Right renal pelvis (tissue), 4 donors: ENCODE results near the gene RAD51AP1. TPM values are rescaled to one million over a fixed set of nuclear protein-coding genes. Genes with fewer than 3 reads are reported as not detected.
"Not testable (repeated sequence)": the region's sequence is repeated elsewhere in the genome, so short reads cannot be mapped to it uniquely, and the experiment has no call there.

ENCODE experiments used
- DNase-seq, 4 donors: peaks; one replicate each; pipeline ENCODE4 v3.0.0-alpha.2; 2013; ENCODE audit warnings: low read depth in 4 of 4, low spot score in 3 of 4, missing footprints in 1 of 4
- polyA plus RNA-seq, 4 donors: library from polyadenylated mRNA; unstranded; fragments of 120-200 nt; gene quantifications; one replicate each; pipeline ENCODE4 v1.2.1, GENCODE V29; 2013; ENCODE audit not compliant: insufficient read length in 4 of 4

The RAD51AP1 gene
- polyA plus RNA-seq: 10 to 100 TPM; 21.6 to 32.9 (median 30.1) TPM

GRCh38 chr12:4538207-4539160 is at the start of gene RAD51AP1:
RAD51AP1 (plus strand) TSS chr12:4538890; CDS start chr12:4538940, 50 bp downstream.
- DNase-seq: peak; percentile 91 to 93 (median 92)

- DNase-seq: no peak
These were observed 49.1 kb upstream of the RAD51AP1 start for GRCh38 chr12:4489556-4489955.

- no peak for DNase-seq
These were observed 47.7 kb upstream of the RAD51AP1 start for GRCh38 chr12:4490973-4491372.

- DNase-seq: no peak
These were observed 42.4 kb upstream of the RAD51AP1 start for GRCh38 chr12:4496145-4496838.

GRCh38 chr12:4499186-4499585 is 39.5 kb upstream of the RAD51AP1 start:
- DNase-seq: no peak

GRCh38 chr12:4505376-4505986 is 33.2 kb upstream of the RAD51AP1 start:
- no peak for DNase-seq

GRCh38 chr12:4506430-4506829 is 32.3 kb upstream of the RAD51AP1 start:
- no peak for DNase-seq

GRCh38 chr12:4506870-4507269 is 31.8 kb upstream of the RAD51AP1 start:
- no peak for DNase-seq

- not testable (repeated sequence) for DNase-seq
These were observed 30.2 kb upstream of the RAD51AP1 start for GRCh38 chr12:4508503-4508902.

GRCh38 chr12:4509269-4509668 is 29.4 kb upstream of the RAD51AP1 start:
- DNase-seq: not testable (repeated sequence)

- DNase-seq: no peak
These were observed 20.5 kb upstream of the RAD51AP1 start for GRCh38 chr12:4518106-4518728.

- not testable (repeated sequence) for DNase-seq
These were observed 15.2 kb upstream of the RAD51AP1 start for GRCh38 chr12:4523443-4523842.

GRCh38 chr12:4526923-4527546 is 11.7 kb upstream of the RAD51AP1 start:
- DNase-seq: no peak

- no peak for DNase-seq
These were observed 8.5 kb upstream of the RAD51AP1 start for GRCh38 chr12:4530160-4530559.

GRCh38 chr12:4530982-4531586 is 7.6 kb upstream of the RAD51AP1 start:
- no peak for DNase-seq

GRCh38 chr12:4535092-4535491 is 3.6 kb upstream of the RAD51AP1 start:
- DNase-seq: no peak

GRCh38 chr12:4535871-4536270 is 2.8 kb upstream of the RAD51AP1 start:
- no peak for DNase-seq

GRCh38 chr12:4539167-4539870 is 629 bp downstream of the RAD51AP1 start:
- no peak for DNase-seq

- DNase-seq: no peak
These were observed 1.5 kb downstream of the RAD51AP1 start for GRCh38 chr12:4540170-4540569.
